K562 (cell line): ENCODE results near the gene IARS1. TPM values are rescaled to one million over a fixed set of nuclear protein-coding genes. Genes with fewer than 3 reads are reported as not detected.

ENCODE experiments used
- ARID1B ChIP-seq: fragments of 450-650 bp; IDR thresholded peaks from 2 replicates; pipeline ENCODE4 v1.6.1; 2016; ENCODE audit warnings: antibody characterized with exemption, mild to moderate bottlenecking, inconsistent platforms
- DACH1 ChIP-seq: fragments of 450-650 bp; IDR thresholded peaks from 2 replicates; pipeline ENCODE4 v1.6.1; 2018; ENCODE audit not compliant: partially characterized antibody
- FOXA3 ChIP-seq, 2 experiments: fragments of 450-650 bp in 1 of 2; sonication (generic) in 1 of 2; formaldehyde crosslinking; IDR thresholded peaks in 1 of 2; conservative IDR thresholded peaks in 1 of 2; 2 replicates each; pipeline versions ENCODE4 v1.4.0 to v1.8.0; 2020 to 2022; ENCODE audit warnings: mild to moderate bottlenecking in 2 of 2, missing genetic modification reagents in 1 of 2
- FOXJ3 ChIP-seq: sonication (generic); formaldehyde crosslinking; IDR thresholded peaks from 2 replicates; pipeline ENCODE4 v1.4.0; 2020; ENCODE audit warnings: mild to moderate bottlenecking, missing genetic modification reagents
- GABPB1 ChIP-seq: sonication (generic); formaldehyde crosslinking; IDR thresholded peaks from 2 replicates; pipeline ENCODE4 v1.8.0; 2022; ENCODE audit warnings: mild to moderate bottlenecking, missing genetic modification reagents
- HSF4 ChIP-seq: fragments of 250-450 bp; sonication (Bioruptor Pico); IDR thresholded peaks from 2 replicates; pipeline ENCODE4 v2.1.2; 2022; ENCODE audit warnings: mild to moderate bottlenecking, moderate library complexity, borderline replicate concordance
- MAFF ChIP-seq: IDR thresholded peaks from 2 replicates; pipeline ENCODE4 v1.6.1; 2012; ENCODE audit warnings: low read length, improper control_type of control experiment
- PBX2 ChIP-seq, 2 experiments: IDR thresholded peaks in 1 of 2; conservative IDR thresholded peaks in 1 of 2; 2 replicates each; pipeline ENCODE4 v1.6.1; 2016; ENCODE audit warnings: low read depth in 2 of 2, mild to moderate bottlenecking in 1 of 2, missing compliant biosample characterization in 1 of 2, missing genetic modification characterization in 1 of 2, moderate library complexity in 1 of 2
- POLR3A ChIP-seq: IDR thresholded peaks from 2 replicates; pipeline ENCODE4 v1.6.1; 2011; ENCODE audit warnings: borderline replicate concordance, mild to moderate bottlenecking, moderate library complexity; ENCODE audit not compliant: insufficient read length, insufficient read depth; ENCODE audit errors: extremely low read depth
- RB1 ChIP-seq: fragments of 450-650 bp; IDR thresholded peaks from 2 replicates; pipeline ENCODE4 v1.6.1; 2017; ENCODE audit warnings: low read depth, mild to moderate bottlenecking
- RBFOX2 ChIP-seq: fragments of 200-400 bp; formaldehyde crosslinking; IDR thresholded peaks from 2 replicates; pipeline ENCODE4 v1.6.1; 2017; ENCODE audit warnings: low read depth, mild to moderate bottlenecking, low read length, moderate library complexity
- SIN3B ChIP-seq: fragments of 450-650 bp; IDR thresholded peaks from 2 replicates; pipeline ENCODE4 v1.6.1; 2017; ENCODE audit warnings: low read depth, mild to moderate bottlenecking, moderate library complexity
- TAL1 ChIP-seq: fragments of 450-650 bp; IDR thresholded peaks from 2 replicates; pipeline ENCODE4 v1.6.1; 2016; ENCODE audit warnings: mild to moderate bottlenecking
- TCF7 ChIP-seq: sonication (generic); IDR thresholded peaks from 2 replicates; pipeline ENCODE4 v1.6.1; 2016; ENCODE audit warnings: antibody characterized with exemption, borderline replicate concordance
- TGIF2 ChIP-seq: sonication (generic); formaldehyde crosslinking; IDR thresholded peaks from 2 replicates; pipeline ENCODE4 v1.8.1; 2022; ENCODE audit warnings: mild to moderate bottlenecking, missing genetic modification reagents, moderate library complexity
- ZBTB2 ChIP-seq: fragments of 450-650 bp; IDR thresholded peaks from 2 replicates; pipeline ENCODE4 v1.6.1; 2016; ENCODE audit warnings: antibody characterized with exemption
- ZBTB43 ChIP-seq: sonication (generic); formaldehyde crosslinking; IDR thresholded peaks from 2 replicates; pipeline ENCODE4 v1.8.0; 2023; ENCODE audit warnings: mild to moderate bottlenecking, missing genetic modification reagents
- ZMIZ1 ChIP-seq, 2 experiments: fragments of 150-350 bp in 1 of 2; IDR thresholded peaks; 2 replicates each; pipeline ENCODE4 v1.6.1; 2012 to 2016; ENCODE audit warnings: low read depth in 2 of 2, low read length in 2 of 2, mild to moderate bottlenecking in 1 of 2, moderate library complexity in 1 of 2
- polyA plus RNA-seq, 8 experiments: library from polyadenylated mRNA; depleted of rRNA in 4 of 8; stranded (reverse) in 5 of 8; unstranded in 3 of 8; fragments of >200 nt; fragmentation: Nextera tagmentation in 2 of 8; fragmentation: Illumina TruSeq in 1 of 8; extraction: Ambion mirVana in 2 of 8; extraction: Trizol in 1 of 8; gene quantifications; 2 replicates each; pipeline versions ENCODE4 v1.2.1 to v1.2.3, GENCODE V29; 2011 to 2014; ENCODE audit warnings: inconsistent platforms in 1 of 8, missing spikeins in 1 of 8
- total RNA-seq, 7 experiments: library from RNA; depleted of rRNA in 6 of 7; stranded (reverse); fragments of >200 nt in 6 of 7; fragmentation: Illumina TruSeq in 2 of 7; extraction: Trizol in 2 of 7; gene quantifications; 2 replicates each; pipeline versions ENCODE4 v1.2.1 to v1.2.3, GENCODE V29; 2011 to 2021; ENCODE audit warnings: low replicate concordance in 1 of 7

Gene IARS1
- total and polyA plus RNA-seq, 9 of the 15 experiments (the other 6 are each of a cell fraction or from before 2014, with no cell fraction given): 119 to 371 (median 234) TPM

- TF ChIP-seq FOXA3 (CRISPR knock-in tag; conservative IDR thresholded peaks at IDR 0.05 in 1 of 2, IDR thresholded peaks at IDR 0.05 in 1 of 2) (peak in 1 of 2 experiments; percentile 56; a peak in 1 of 4 replicates), RBFOX2 (peak; percentile 83), ARID1B (peak; percentile 50; the same call in 1 of the 2 replicates), MAFF (no peak), DACH1 (peak; percentile 24), FOXJ3 (CRISPR knock-in tag) (no peak), TAL1 (peak; percentile 39; the same call in 1 of the 2 replicates), ZMIZ1 (IDR thresholded peaks at IDR 0.05; ENCODE audit: low read depth in 2 of 2, low read length in 2 of 2) (no peak), SIN3B (peak; percentile 96), TGIF2 (CRISPR knock-in tag) (peak; percentile 94), ZBTB2 (0 out of 2 replicates have a peak, but pooled peaks have one; percentile 7), HSF4 (no peak), RB1 (peak; percentile 80), POLR3A (no peak), TCF7 (no peak), GABPB1 (peak; percentile 97), PBX2 (CRISPR knock-in tag; IDR thresholded peaks at IDR 0.05; ENCODE audit: low read depth) (peak; percentile 82), PBX2 (tag; conservative IDR thresholded peaks at IDR 0.05; ENCODE audit: low read depth) (no peak), ZBTB43 (CRISPR knock-in tag) (no peak)
Observed at GRCh38 chr9:92325269-92325990, 31.9 kb upstream of the IARS1 start, which contains the start of the genes CENPP and NOL8 (continued).
